Gastrocnemius medialis (tissue), 4 donors: ENCODE results near the gene PIGX. TPM values are rescaled to one million over a fixed set of nuclear protein-coding genes. Genes with fewer than 3 reads are reported as not detected.

Experiments
- ATAC-seq, 2 donors: fragments of 150-250 bp; one replicate each; pipeline ENCODE4 v1.9.1; 2016
- DNase-seq, 2 donors: peaks; one replicate each; pipeline ENCODE4 v3.0.0-alpha.2; 2019
- H3K27ac ChIP-seq, 4 donors: fragments of 200-600 bp; sonication (generic); 1 replicate in 1 of 4; 2 replicates in 3 of 4; pipeline ENCODE4 v1.5.1; 2016 to 2018; ENCODE audit warnings: mild to moderate bottlenecking in 2 of 4, moderate library complexity in 1 of 4
- H3K27me3 ChIP-seq, 3 donors: fragments of 200-600 bp; sonication (generic) in 2 of 3; 1 replicate in 1 of 3; 2 replicates in 2 of 3; pipeline versions ENCODE4 v1.5.1 to v1.6.0; 2016 to 2019; ENCODE audit warnings: mild to moderate bottlenecking in 1 of 3, moderate library complexity in 1 of 3
- H3K36me3 ChIP-seq, 2 donors: fragments of 200-600 bp; sonication (generic) in 1 of 2; one replicate each; pipeline ENCODE4 v1.5.1; 2017 to 2018
- H3K4me1 ChIP-seq, 2 donors: fragments of 200-600 bp; sonication (generic) in 1 of 2; one replicate each; pipeline ENCODE4 v1.5.1; 2016 to 2017; ENCODE audit warnings: mild to moderate bottlenecking in 2 of 2
- H3K4me3 ChIP-seq, 4 donors: fragments of 200-600 bp; sonication (generic) in 3 of 4; 1 replicate in 1 of 4; 2 replicates in 3 of 4; pipeline ENCODE4 v1.5.1; 2016 to 2019; ENCODE audit warnings: mild to moderate bottlenecking in 2 of 4
- H3K9me3 ChIP-seq, 3 donors: fragments of 200-600 bp; sonication (generic) in 2 of 3; 1 replicate in 1 of 3; 2 replicates in 2 of 3; pipeline ENCODE4 v1.5.1; 2016 to 2019
- CTCF ChIP-seq, 5 experiments: fragments of 450-650 bp in 3 of 5; fragments of 200-600 bp in 2 of 5; sonication (generic) in 2 of 5; IDR thresholded peaks in 4 of 5; conservative IDR thresholded peaks in 1 of 5; 1 replicate in 4 of 5; 2 replicates in 1 of 5; pipeline ENCODE4 v1.5.1; 2016 to 2019; ENCODE audit warnings: antibody characterized with exemption in 5 of 5, mild to moderate bottlenecking in 3 of 5, moderate library complexity in 3 of 5
- POLR2A ChIP-seq, 2 donors: fragments of 450-650 bp; IDR thresholded peaks; one replicate each; pipeline ENCODE4 v1.6.1; 2017; ENCODE audit warnings: antibody characterized with exemption in 2 of 2, mild to moderate bottlenecking in 2 of 2, moderate library complexity in 2 of 2
- in situ Hi-C, 4 donors: fragments of 200-750 bp; cut with MboI; loops; one replicate each; pipeline versions ENCODE4 v1.15.0 to v1.8.0; 2017; ENCODE audit warnings: low sequenced_read_pairs in 4 of 4
- intact Hi-C: fragments of 100-400 bp; cut with DNase I; formaldehyde crosslinking; loops from one replicate; pipeline ENCODE4 v1.15.1; 2023; ENCODE audit warnings: low total_unique reads
- total RNA-seq, 4 donors: library from RNA; depleted of rRNA; stranded (reverse); fragments of >200 nt; gene quantifications; one replicate each; pipeline versions ENCODE4 v1.1.0 to v1.2.3, GENCODE V29; 2016

PIGX gene
- total RNA-seq, 4 donors from 2014 or later, result 13.2 to 35.1 (median 28.8) TPM

DNA sequence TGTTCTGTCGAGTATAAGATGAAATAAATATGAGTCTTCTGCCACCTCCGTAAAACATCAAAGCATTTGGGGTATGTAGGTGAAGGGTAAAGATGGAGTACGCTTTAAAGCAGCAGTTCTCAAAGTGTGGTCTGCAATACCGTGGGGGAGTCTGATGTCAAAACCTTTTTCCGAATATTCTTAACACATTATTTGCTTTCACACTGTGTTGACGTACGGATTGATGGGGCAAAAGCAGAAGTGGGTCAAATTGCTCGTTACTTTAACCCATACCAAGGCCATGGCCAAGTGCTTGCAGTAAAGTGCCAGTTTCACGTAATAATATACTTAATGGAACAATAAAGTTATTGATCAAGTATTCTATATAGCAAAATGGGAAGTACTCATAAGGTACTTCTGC lies 63.8 kb downstream of the PIGX start:
- no peak for DNase-seq
- TF ChIP-seq CTCF (IDR thresholded peaks at IDR 0.05 in 4 of 5, conservative IDR thresholded peaks at IDR 0.05 in 1 of 5) (no peak), POLR2A (IDR thresholded peaks at IDR 0.05) (no peak)
- Histone ChIP-seq H3K27me3 (no peaks in the 10 kb centered on the region), H3K4me3 (no peak overlapping the region), H3K9me3 (no peaks in the 10 kb centered on the region), H3K27ac (peak overlapping the region in 2 of 4 donors; percentile 12 to 66), H3K36me3 (no peaks in the 10 kb centered on the region), H3K4me1 (peaks cover 50 to 63% of the 10 kb centered on the region in 2 donors)
- ATAC-seq, result no peak
- intact Hi-C loops, result no loop called here
- in situ Hi-C loops, result no loop called here

DNA sequence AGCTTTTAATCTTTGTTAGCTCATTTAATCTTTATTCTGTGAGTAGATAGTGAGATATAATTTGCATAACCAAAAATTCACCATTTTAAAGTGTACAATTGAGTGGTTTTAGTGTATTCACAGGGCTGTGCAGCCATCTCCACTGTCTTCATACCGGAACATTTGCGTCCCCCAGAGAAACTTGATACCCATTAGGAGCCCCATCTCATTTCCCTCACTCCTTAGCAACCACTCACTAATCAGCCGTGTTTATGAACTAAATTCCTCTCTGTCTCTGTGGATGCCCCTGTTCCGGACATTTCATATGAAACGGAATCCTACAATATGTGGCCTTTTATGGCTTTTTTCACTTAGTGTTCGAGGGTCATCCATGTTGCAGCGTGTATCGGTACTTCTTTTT lies 65.7 kb downstream of the PIGX start:
- in situ Hi-C loops (no loop called here), intact Hi-C loops (no loop called here)
- H3K4me1 ChIP-seq, result peaks cover 43 to 53% of the 10 kb centered on the region in 2 donors
- H3K27me3 ChIP-seq, result no peaks in the 10 kb centered on the region
- no peak for ATAC-seq
- TF ChIP-seq CTCF (IDR thresholded peaks at IDR 0.05 in 4 of 5, conservative IDR thresholded peaks at IDR 0.05 in 1 of 5), result no peak
- TF ChIP-seq POLR2A (IDR thresholded peaks at IDR 0.05), result no peak
- DNase-seq, result no peak
- H3K4me3 ChIP-seq, result no peak overlapping the region
- H3K36me3 ChIP-seq, result no peaks in the 10 kb centered on the region
- peak overlapping the region in 2 of 4 donors; percentile 60 to 74 for H3K27ac ChIP-seq
- no peaks in the 10 kb centered on the region for H3K9me3 ChIP-seq

- Histone ChIP-seq H3K9me3 (no peaks in the 10 kb centered on the region), H3K4me1 (peaks cover 37 to 44% of the 10 kb centered on the region in 2 donors), H3K4me3 (no peak overlapping the region), H3K27me3 (no peaks in the 10 kb centered on the region), H3K36me3 (peaks cover 0 to 7% of the 10 kb centered on the region in 2 donors), H3K27ac (peak overlapping the region; percentile 34 to 74 (median 56))
- TF ChIP-seq CTCF (IDR thresholded peaks at IDR 0.05 in 4 of 5, conservative IDR thresholded peaks at IDR 0.05 in 1 of 5), result no peak
- TF ChIP-seq POLR2A (IDR thresholded peaks at IDR 0.05), result no peak
- DNase-seq, result no peak
- in situ Hi-C loops, result no loop called here
- ATAC-seq, result peak; percentile 28 to 72
- intact Hi-C loops, result no loop called here
Observed at GRCh38 chr3:196778755-196779154, 66.6 kb downstream of the PIGX start.

- no peaks in the 10 kb centered on the region for H3K27me3 ChIP-seq
- in situ Hi-C loops, result no loop called here
- H3K4me3 ChIP-seq, result no peak overlapping the region
- TF ChIP-seq POLR2A (IDR thresholded peaks at IDR 0.05) (no peak), CTCF (IDR thresholded peaks at IDR 0.05 in 4 of 5, conservative IDR thresholded peaks at IDR 0.05 in 1 of 5) (no peak)
- no peaks in the 10 kb centered on the region for H3K9me3 ChIP-seq
- intact Hi-C loops, result no loop called here
- ATAC-seq (no peak), DNase-seq (no peak)
- no peak overlapping the region for H3K27ac ChIP-seq
- H3K4me1 ChIP-seq, result peaks cover 18 to 20% of the 10 kb centered on the region in 2 donors
- peaks cover 0 to 19% of the 10 kb centered on the region in 2 donors for H3K36me3 ChIP-seq
Observed at GRCh38 chr3:196782511-196782910, 70.3 kb downstream of the PIGX start.

Other genes starting within 250 kb of the PIGX start
- 10 to 100 TPM in 3 of 4 donors, 1 to 10 TPM in 1; 6.5 to 14.6 (median 11.0) TPM for gene RNF168, start 208.6 kb upstream of the PIGX start, total RNA-seq
- gene SMCO1, start 197.0 kb upstream of the PIGX start, total RNA-seq, result 1 to 10 TPM in 3 of 4 donors, under 1 TPM in 1; 0.46 to 2.2 (median 1.5) TPM
- 1 to 10 TPM; 4.8 to 8.3 (median 6.7) TPM for gene WDR53, start 143.8 kb upstream of the PIGX start, total RNA-seq
- 10 to 100 TPM in 3 of 4 donors, 1 to 10 TPM in 1; 9.6 to 20.8 (median 12.1) TPM for gene FBXO45, start 143.7 kb upstream of the PIGX start, total RNA-seq
- gene NRROS, start 72.7 kb upstream of the PIGX start, total RNA-seq, result 1 to 10 TPM in 2 of 4 donors, under 1 TPM in 2; 0.31 to 1.7 (median 0.96) TPM
- 1 to 10 TPM in 3 of 4 donors, under 1 TPM in 1; 0.62 to 4.1 (median 1.4) TPM for gene CEP19, start 127 bp upstream of the PIGX start, total RNA-seq
- 10 to 100 TPM; 42.6 to 58.6 (median 50.1) TPM for gene PAK2, start 27.5 kb downstream of the PIGX start, total RNA-seq
- gene SENP5, start 155.5 kb downstream of the PIGX start, total RNA-seq, result 10 to 100 TPM; 21.4 to 42.7 (median 31.7) TPM
- gene NCBP2, start 230.2 kb downstream of the PIGX start, total RNA-seq, result 10 to 100 TPM; 23.4 to 29.9 (median 27.5) TPM